NCI-H1436 (cell line): ENCODE data around the gene PPP1R12C.
A peak's percentile ranks its signal among the peaks of the same experiment; 100 is the strongest.
"Not testable (repeated sequence)": the region's sequence is repeated elsewhere in the genome, so short reads cannot be mapped to it uniquely, and the experiment has no call there.

Experiments used
- DNase-seq: peaks from one replicate; lab custom pipeline; 2025; lab: John Stamatoyannopoulos, UW

PPP1R12C gene

GRCh38 chr19:55071129-55071502, 46.3 kb downstream of the PPP1R12C start:
- no peak for DNase-seq

- DNase-seq = no peak
These were observed 46.8 kb downstream of the PPP1R12C start for GRCh38 chr19:55070466-55071128.

- DNase-seq = no peak
These were observed 47.6 kb downstream of the PPP1R12C start for GRCh38 chr19:55069865-55070197.

- DNase-seq = peak; percentile 38
These were observed 48.2 kb downstream of the PPP1R12C start for GRCh38 chr19:55068950-55069864.

- DNase-seq = no peak
These were observed 49.6 kb downstream of the PPP1R12C start for GRCh38 chr19:55067869-55068268.

GRCh38 chr19:55066107-55066709, 51.2 kb downstream of the PPP1R12C start:
- no peak for DNase-seq

GRCh38 chr19:55065516-55065915, 51.9 kb downstream of the PPP1R12C start:
- DNase-seq = not testable (repeated sequence)

GRCh38 chr19:55063492-55063843, 54.0 kb downstream of the PPP1R12C start:
- DNase-seq = no peak

GRCh38 chr19:55062735-55063491, 54.5 kb downstream of the PPP1R12C start, which contains the start of gene RDH13:
Gene RDH13 (minus strand): TSS chr19:55063148. CDS start chr19:55063032, 116 bp downstream.
- DNase-seq = peak; percentile 99

- not testable (repeated sequence) for DNase-seq
These were observed 57.1 kb downstream of the PPP1R12C start for GRCh38 chr19:55060287-55060686.

- no peak for DNase-seq
These were observed 58.4 kb downstream of the PPP1R12C start for GRCh38 chr19:55058781-55059610.

GRCh38 chr19:55056827-55057226, 60.6 kb downstream of the PPP1R12C start:
- DNase-seq = no peak

GRCh38 chr19:55053735-55054134, 63.7 kb downstream of the PPP1R12C start:
- no peak for DNase-seq

GRCh38 chr19:55050749-55051532, 66.5 kb downstream of the PPP1R12C start:
- DNase-seq = no peak

- no peak for DNase-seq
These were observed 69.0 kb downstream of the PPP1R12C start for GRCh38 chr19:55048446-55048845.

GRCh38 chr19:55047951-55048350, 69.5 kb downstream of the PPP1R12C start:
- DNase-seq = no peak

- no peak for DNase-seq
These were observed 70.3 kb downstream of the PPP1R12C start for GRCh38 chr19:55046975-55047622.

GRCh38 chr19:55044771-55045716, 72.4 kb downstream of the PPP1R12C start:
- no peak for DNase-seq

- no peak for DNase-seq
These were observed 73.2 kb downstream of the PPP1R12C start for GRCh38 chr19:55044286-55044685.
